K562 (cell line): ENCODE data around the gene NIM1K. TPM values are rescaled to one million over a fixed set of nuclear protein-coding genes. Genes with fewer than 3 reads are reported as not detected.

Source experiments
- ATAC-seq: fragments of 200-7000 bp; cut with Tn5 transposase; 3 replicates; pipeline ENCODE4 v1.9.1; 2020; ENCODE audit warnings: moderate library complexity
- BruUV-seq: library from RNA; stranded (reverse); fragments of 400-500 nt; replicated peaks from 2 replicates; lab custom pipeline; 2021; lab: Mats Ljungman, UMichigan
- CTCF ChIA-PET: fragments of 300-600 bp; formaldehyde crosslinking; extraction: SDS; loops from one replicate; lab custom pipeline; 2021; ENCODE audit warnings: low intra/inter-chr PET ratio; lab: Yijun Ruan, JAX
- POLR2A ChIA-PET: fragments of 300-600, 350-650 bp; sonication (Branson Sonifier 250); formaldehyde crosslinking; extraction: SDS; loops from one replicate; lab custom pipeline; 2021; ENCODE audit warnings: antibody characterized with exemption, inconsistent platforms; lab: Yijun Ruan, JAX
- DNase-seq, 4 experiments: peaks; one replicate each; pipeline versions ENCODE4 v3.0.0 to v3.0.0-alpha.2; 2011 to 2018; ENCODE audit warnings: low spot score in 3 of 4, mixed read lengths in 3 of 4; ENCODE audit errors: extremely low read depth in 1 of 4
- FAIRE-seq: peaks from 2 replicates; lab custom pipeline; 2011; peaks lifted over from hg19 to GRCh38; lab: Jason Lieb, UNC
- H2AFZ ChIP-seq: 2 replicates; pipeline ENCODE4 v1.6.0; 2011; ENCODE audit warnings: low read depth, low read length, control low read depth, inconsistent platforms
- H3K27ac ChIP-seq: fragments of 200-600 bp; 3 replicates; pipeline ENCODE4 v1.8.0; 2011; ENCODE audit warnings: low read depth, mild to moderate bottlenecking, control low read depth, inconsistent platforms, low read length, moderate library complexity, mixed read lengths; ENCODE audit errors: extremely low read depth
- H3K27me3 ChIP-seq, 2 experiments: fragments of 300-600 bp in 1 of 2; 2 replicates in 1 of 2; 3 replicates in 1 of 2; pipeline versions ENCODE4 v1.6.0 to v1.8.0; 2011; ENCODE audit warnings: inconsistent platforms in 2 of 2, low read length in 2 of 2, mild to moderate bottlenecking in 1 of 2, mixed read lengths in 1 of 2, moderate library complexity in 1 of 2; ENCODE audit not compliant: control insufficient read depth in 2 of 2, insufficient read depth in 2 of 2
- H3K36me3 ChIP-seq: fragments of 300-600 bp; 3 replicates; pipeline ENCODE4 v1.8.0; 2011; ENCODE audit warnings: mild to moderate bottlenecking, low read length, inconsistent platforms; ENCODE audit not compliant: control insufficient read depth, insufficient read depth
- H3K4me1 ChIP-seq, 2 experiments: fragments of 200-600 bp in 1 of 2; replicated peaks in 1 of 2; 2 replicates in 1 of 2; 3 replicates in 1 of 2; pipeline versions ENCODE4 v1.5.1 to v1.8.0; 2011; ENCODE audit warnings: inconsistent platforms in 2 of 2, low read length in 2 of 2, mild to moderate bottlenecking in 1 of 2, mixed read lengths in 1 of 2, moderate library complexity in 1 of 2; ENCODE audit not compliant: control insufficient read depth in 2 of 2, insufficient read depth in 2 of 2
- H3K4me2 ChIP-seq: 2 replicates; pipeline ENCODE4 v1.6.1; 2011; ENCODE audit warnings: low read length, control low read depth, inconsistent platforms, mixed read lengths; ENCODE audit not compliant: insufficient read depth
- H3K4me3 ChIP-seq: fragments of 200-600 bp; sonication (generic), shearing (Covaris generic); 2 replicates; pipeline ENCODE4 v1.5.1; 2016; ENCODE audit warnings: control low read depth, inconsistent platforms
- H3K79me2 ChIP-seq: fragments of 200-600 bp; 3 replicates; pipeline ENCODE4 v1.8.0; 2011; ENCODE audit warnings: low read length, inconsistent platforms; ENCODE audit not compliant: control insufficient read depth, insufficient read depth
- H3K9ac ChIP-seq, 2 experiments: 2 replicates each; pipeline versions ENCODE4 v1.6.0 to v1.6.1; 2011; ENCODE audit warnings: low read depth in 2 of 2, low read length in 2 of 2, control low read depth in 1 of 2, inconsistent platforms in 1 of 2, mild to moderate bottlenecking in 1 of 2, mixed read lengths in 1 of 2; ENCODE audit not compliant: insufficient read depth in 1 of 2
- H3K9me1 ChIP-seq: one replicate; pipeline ENCODE4 v1.6.0; 2011; ENCODE audit warnings: inconsistent platforms, mild to moderate bottlenecking, low read length, moderate library complexity; ENCODE audit not compliant: control insufficient read depth, insufficient read depth
- H3K9me3 ChIP-seq: replicated peaks from 2 replicates; pipeline ENCODE4 v1.5.1; 2011; ENCODE audit warnings: low read depth, low read length, inconsistent platforms; ENCODE audit not compliant: control insufficient read depth, insufficient read depth
- H4K20me1 ChIP-seq: replicated peaks from 2 replicates; pipeline ENCODE4 v1.6.1; 2011; ENCODE audit warnings: low read length, inconsistent platforms, mixed read lengths; ENCODE audit not compliant: control insufficient read depth, insufficient read depth
- CBFA2T3 ChIP-seq: fragments of 450-650 bp; IDR thresholded peaks from 2 replicates; pipeline ENCODE4 v1.6.1; 2017
- CREB3L1 ChIP-seq: fragments of 450-650 bp; IDR thresholded peaks from 2 replicates; pipeline ENCODE4 v1.6.1; 2014; ENCODE audit warnings: low read depth, mild to moderate bottlenecking, moderate library complexity, borderline replicate concordance
- CTBP1 ChIP-seq: fragments of 450-650 bp; IDR thresholded peaks from 2 replicates; pipeline ENCODE4 v1.6.1; 2016; ENCODE audit warnings: borderline replicate concordance
- ESRRB ChIP-seq: fragments of 250-450 bp; sonication (Bioruptor Pico); IDR thresholded peaks from 2 replicates; pipeline ENCODE4 v1.5.0; 2020; ENCODE audit warnings: mild to moderate bottlenecking, moderate library complexity, borderline replicate concordance
- MEIS2 ChIP-seq: fragments of 450-650 bp; IDR thresholded peaks from 2 replicates; pipeline ENCODE4 v1.6.1; 2014; ENCODE audit warnings: mild to moderate bottlenecking; ENCODE audit not compliant: partially characterized antibody
- NR4A1 ChIP-seq, 2 experiments: fragments of 250-450 bp in 1 of 2; fragments of 450-650 bp in 1 of 2; sonication (Bioruptor Pico) in 1 of 2; IDR thresholded peaks; 2 replicates each; pipeline versions ENCODE4 v1.4.0 to v1.6.1; 2016 to 2020; ENCODE audit warnings: mild to moderate bottlenecking in 2 of 2, missing compliant biosample characterization in 1 of 2, missing genetic modification characterization in 1 of 2, moderate library complexity in 1 of 2
- PKNOX1 ChIP-seq: fragments of 450-650 bp; IDR thresholded peaks from 2 replicates; pipeline ENCODE4 v1.6.1; 2016
- PREB ChIP-seq: sonication (generic); formaldehyde crosslinking; IDR thresholded peaks from 2 replicates; pipeline ENCODE4 v1.8.1; 2023; ENCODE audit warnings: mild to moderate bottlenecking, missing genetic modification reagents
- PURB ChIP-seq: sonication (generic); formaldehyde crosslinking; IDR thresholded peaks from 2 replicates; pipeline ENCODE4 v1.9.0; 2021; ENCODE audit warnings: low read depth, mild to moderate bottlenecking, missing genetic modification reagents
- SIRT6 ChIP-seq: IDR thresholded peaks from one replicate; pipeline ENCODE4 v1.6.1; 2012; ENCODE audit warnings: low read depth, mild to moderate bottlenecking, control low read depth, inconsistent platforms, low read length, moderate library complexity
- TCF3 ChIP-seq: sonication (generic); formaldehyde crosslinking; IDR thresholded peaks from 2 replicates; pipeline ENCODE4 v1.4.0; 2020; ENCODE audit warnings: mild to moderate bottlenecking, missing genetic modification reagents
- ZFP91 ChIP-seq: sonication (generic); formaldehyde crosslinking; IDR thresholded peaks from 2 replicates; pipeline ENCODE4 v1.8.0; 2022; ENCODE audit warnings: mild to moderate bottlenecking, missing genetic modification reagents
- WGBS: fragments of 100-300 bp; shearing (Covaris generic); methylation state at CpG from one replicate; pipeline ENCODE4 v1.1.6; 2016; ENCODE audit warnings: low coverage, mixed read lengths; ENCODE audit not compliant: insufficient coverage; ENCODE audit errors: missing lambda C conversion rate; 5-methylcytosine and 5-hydroxymethylcytosine counted together
- in situ Hi-C: fragments of 300-500 bp; cut with MboI; formaldehyde crosslinking; loops from 4 replicates; pipeline ENCODE4 v1.15.0; 2018; ENCODE audit warnings: inconsistent platforms, mixed read lengths
- intact Hi-C: fragments of 100-400 bp; cut with micrococcal nuclease; formaldehyde crosslinking; loops from 2 replicates; pipeline ENCODE4 v1.14.2; 2022
- polyA plus RNA-seq, 8 experiments: library from polyadenylated mRNA; depleted of rRNA in 4 of 8; stranded (reverse) in 5 of 8; unstranded in 3 of 8; fragments of >200 nt; fragmentation: Nextera tagmentation in 2 of 8; fragmentation: Illumina TruSeq in 1 of 8; extraction: Ambion mirVana in 2 of 8; extraction: Trizol in 1 of 8; gene quantifications; 2 replicates each; pipeline versions ENCODE4 v1.2.1 to v1.2.3, GENCODE V29; 2011 to 2014; ENCODE audit warnings: inconsistent platforms in 1 of 8, missing spikeins in 1 of 8
- total RNA-seq, 7 experiments: library from RNA; depleted of rRNA in 6 of 7; stranded (reverse); fragments of >200 nt in 6 of 7; fragmentation: Illumina TruSeq in 2 of 7; extraction: Trizol in 2 of 7; gene quantifications; 2 replicates each; pipeline versions ENCODE4 v1.2.1 to v1.2.3, GENCODE V29; 2011 to 2021; ENCODE audit warnings: low replicate concordance in 1 of 7

NIM1K gene
- total and polyA plus RNA-seq, 9 of the 15 experiments (the other 6 are each of a cell fraction or from before 2014, with no cell fraction given) = 0.03 to 0.34 (median 0.08) TPM; not detected in 3

- 13% methylated on average over 2 of the region's 2 CpGs for WGBS
- no peaks in the 10 kb centered on the region for H3K9me1 ChIP-seq
- H3K9ac ChIP-seq = no peak overlapping the region
- peak overlapping the region; percentile 14; the same call in 1 of the 2 replicates for H3K4me2 ChIP-seq
- no peaks in the 10 kb centered on the region for H3K79me2 ChIP-seq
- ChIA-PET CTCF (no interaction called here), POLR2A (interaction anchor here (0.8 kb wide), 1 partner anchor 258 kb away, joined by 5 read pairs; the partner anchor contains the start of gene TMEM267)
- intact Hi-C loops (loop anchor here (2.0 to 5.0 kb wide), 3 partner anchors 121 to 259 kb away; no protein-coding TSS in a partner anchor), in situ Hi-C loops (no loop called here)
- no peak for TF ChIP-seq CREB3L1
- TF ChIP-seq NR4A1 (CRISPR knock-in tag; IDR thresholded peaks at IDR 0.05) = no peak
- no peak for TF ChIP-seq NR4A1 (tag; IDR thresholded peaks at IDR 0.05)
- peak; percentile 65 for TF ChIP-seq PKNOX1
- TF ChIP-seq MEIS2 = peak; percentile 40
- TF ChIP-seq SIRT6 = no peak
- 0 out of 2 replicates have a peak, but pooled peaks have one; percentile 33 for TF ChIP-seq PREB (CRISPR knock-in tag)
- TF ChIP-seq ZFP91 (CRISPR knock-in tag) = peak; percentile 60; the same call in 1 of the 2 replicates
- TF ChIP-seq CBFA2T3 = peak; percentile 11; the same call in 1 of the 2 replicates
- TF ChIP-seq ESRRB (CRISPR knock-in tag) = no peak
- TF ChIP-seq PURB (CRISPR knock-in tag) = no peak
- peak; percentile 20; the same call in 1 of the 2 replicates for TF ChIP-seq CTBP1
- TF ChIP-seq TCF3 (CRISPR knock-in tag) = peak; percentile 26; the same call in 1 of the 2 replicates
- no peaks in the 10 kb centered on the region for H3K9me3 ChIP-seq
- H3K4me3 ChIP-seq = no peak overlapping the region
- H3K27ac ChIP-seq = no peak overlapping the region; the same call in 2 of the 3 replicates
- peak overlapping the region; percentile 75 for H2AFZ ChIP-seq
- BruUV-seq = no TSS peak
- DNase-seq (peak in 1 of 4 experiments; percentile 49), ATAC-seq (peak; percentile 66), FAIRE-seq (peak; percentile 15)
- H4K20me1 ChIP-seq = no peaks in the 10 kb centered on the region
- no peaks in the 10 kb centered on the region for H3K27me3 ChIP-seq
- no peaks in the 10 kb centered on the region for H3K36me3 ChIP-seq
- peaks cover 0 to 16% of the 10 kb centered on the region in 2 experiments; a peak in 3 of 5 replicates for H3K4me1 ChIP-seq
Observed at GRCh38 chr5:43225649-43226245, 33.7 kb downstream of the NIM1K start.
